Skeletal muscle satellite cell (primary cell): Measurements from ENCODE around the gene CFAP54.

Experiments used
- H3K27me3 ChIP-seq: 2 replicates; pipeline ENCODE4 v1.7.0; 2013; ENCODE audit warnings: low read length; ENCODE audit not compliant: control insufficient read depth, insufficient read depth
- H3K36me3 ChIP-seq: 2 replicates; pipeline ENCODE4 v1.7.0; 2013; ENCODE audit warnings: mild to moderate bottlenecking, control low read depth, low read length; ENCODE audit not compliant: insufficient read depth
- H3K4me1 ChIP-seq: 2 replicates; pipeline ENCODE4 v1.7.0; 2013; ENCODE audit warnings: low read length; ENCODE audit not compliant: control insufficient read depth, insufficient read depth
- H3K4me2 ChIP-seq: 2 replicates; pipeline ENCODE4 v1.7.0; 2013; ENCODE audit warnings: mild to moderate bottlenecking, low read length
- H3K4me3 ChIP-seq: 2 replicates; pipeline ENCODE4 v1.7.0; 2013; ENCODE audit warnings: low read length
- H3K9ac ChIP-seq: 2 replicates; pipeline ENCODE4 v1.7.0; 2013; ENCODE audit warnings: mild to moderate bottlenecking, low read depth, low read length, moderate library complexity
- H3K9me3 ChIP-seq: replicated peaks from 2 replicates; pipeline ENCODE4 v1.7.0; 2013; ENCODE audit warnings: mild to moderate bottlenecking, control low read depth, low read length

The CFAP54 gene

DNA sequence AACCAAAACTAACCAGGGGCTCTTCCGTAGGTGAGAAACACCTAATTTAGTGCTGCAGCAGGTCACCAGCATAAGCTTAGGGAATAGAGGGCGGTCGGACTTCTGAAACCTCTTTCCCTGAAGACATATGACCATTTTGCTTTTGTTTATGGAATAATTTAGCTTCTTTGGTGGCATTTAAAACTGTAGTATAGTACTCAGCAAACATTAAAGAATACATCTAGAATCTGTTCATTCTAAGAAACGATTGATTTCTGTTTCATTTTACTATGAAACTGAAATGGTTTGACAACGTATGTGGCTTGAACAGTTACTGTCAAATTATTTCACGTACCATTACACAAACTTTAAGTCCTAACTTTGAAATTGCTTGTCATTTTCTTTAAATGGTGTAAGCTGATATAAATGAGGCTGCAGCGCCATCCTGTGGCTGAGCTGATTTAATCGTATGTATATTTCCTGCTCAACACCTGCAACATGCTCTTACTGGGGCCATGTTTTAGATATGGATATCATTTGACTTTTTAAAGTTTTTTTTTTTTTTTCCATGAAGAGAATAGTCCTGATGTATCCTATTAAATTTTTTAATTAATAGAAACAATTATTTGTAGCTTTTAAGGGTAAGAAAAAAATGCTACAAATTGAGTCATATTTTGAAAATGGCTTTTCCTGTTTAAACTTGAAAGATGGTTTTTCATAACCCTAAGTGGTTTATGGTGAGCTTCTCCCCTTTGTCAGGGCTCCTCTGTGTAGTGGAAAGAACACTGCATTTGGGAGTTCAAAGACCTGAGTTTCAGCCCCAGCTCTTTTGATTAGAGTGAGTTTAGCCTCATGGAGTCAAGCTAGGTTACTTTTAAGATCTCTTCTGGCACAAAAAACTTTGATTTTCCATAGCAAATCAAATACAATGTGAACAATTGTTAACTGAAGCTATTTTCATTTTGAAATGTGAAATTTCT, 27.4 kb downstream of the CFAP54 start:
- Histone ChIP-seq H3K36me3 (no peaks in the 10 kb centered on the region), H3K9me3 (no peaks in the 10 kb centered on the region), H3K4me2 (peak overlapping the region; percentile 22), H3K4me1 (peaks cover 7% of the 10 kb centered on the region), H3K27me3 (no peaks in the 10 kb centered on the region), H3K9ac (peak overlapping the region; percentile 17), H3K4me3 (no peak overlapping the region)

DNA sequence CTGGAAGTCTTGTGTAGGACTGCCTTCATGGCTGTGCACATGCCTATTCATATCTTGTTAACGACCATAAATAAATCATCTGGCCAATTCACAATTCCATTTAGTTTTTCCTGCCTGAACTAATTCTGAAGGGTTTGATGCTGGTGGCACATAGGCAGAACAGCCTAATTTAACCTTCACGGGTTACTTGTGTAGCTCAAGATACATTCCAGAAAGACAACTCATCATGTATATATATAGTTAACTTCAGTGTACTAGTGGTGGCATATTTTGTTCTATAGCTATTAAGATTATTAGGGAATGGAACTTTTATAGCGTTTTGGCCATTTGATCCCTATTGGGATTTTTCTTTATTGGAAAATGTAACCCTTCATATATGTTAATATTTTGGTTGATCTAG, 31.4 kb downstream of the CFAP54 start:
- Histone ChIP-seq H3K9ac (no peak overlapping the region), H3K4me3 (no peak overlapping the region), H3K4me1 (no peaks in the 10 kb centered on the region), H3K9me3 (no peaks in the 10 kb centered on the region), H3K36me3 (no peaks in the 10 kb centered on the region), H3K27me3 (no peaks in the 10 kb centered on the region), H3K4me2 (no peak overlapping the region)

DNA sequence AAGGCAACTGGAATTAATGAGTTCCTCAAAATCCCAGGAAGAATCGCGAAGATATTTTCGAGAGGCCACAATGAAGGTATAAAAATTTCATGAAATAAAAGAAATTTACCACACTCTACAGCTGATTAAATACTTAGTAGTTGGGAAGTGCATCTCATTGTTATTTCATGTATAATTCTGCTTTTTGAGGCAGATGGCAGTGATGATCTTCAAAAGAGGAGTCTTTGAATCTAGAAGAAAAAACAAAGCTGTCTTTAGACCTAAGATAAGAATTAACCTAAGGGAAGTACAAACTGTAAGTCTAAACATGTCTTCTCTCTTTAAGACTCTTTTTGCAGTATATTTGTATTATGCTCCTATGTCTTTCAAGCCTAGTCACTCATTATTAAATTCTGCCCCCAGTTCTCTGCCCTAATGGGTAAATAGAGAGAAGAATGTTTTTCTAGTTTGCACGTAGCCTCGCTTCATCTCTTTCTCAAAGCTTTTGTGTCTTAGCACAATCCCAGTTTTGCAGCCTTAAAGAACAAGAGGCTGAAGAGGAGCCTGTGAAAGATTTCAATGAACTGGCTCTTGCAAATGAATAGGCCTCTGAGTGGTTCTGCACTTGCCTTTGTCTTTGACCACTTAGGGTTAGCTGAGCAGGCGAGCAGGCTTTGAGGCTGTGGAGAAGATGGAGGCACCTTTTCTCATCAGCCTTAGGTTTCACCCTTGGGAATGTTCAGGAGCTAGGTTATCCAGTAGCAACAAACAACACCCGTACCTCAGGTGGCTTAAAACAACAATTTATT, 32.7 kb downstream of the CFAP54 start:
- H3K4me2 ChIP-seq: no peak overlapping the region
- H3K27me3 ChIP-seq: no peaks in the 10 kb centered on the region
- H3K9ac ChIP-seq: no peak overlapping the region
- no peaks in the 10 kb centered on the region for H3K9me3 ChIP-seq
- no peaks in the 10 kb centered on the region for H3K4me1 ChIP-seq
- H3K4me3 ChIP-seq: no peak overlapping the region
- H3K36me3 ChIP-seq: no peaks in the 10 kb centered on the region

DNA sequence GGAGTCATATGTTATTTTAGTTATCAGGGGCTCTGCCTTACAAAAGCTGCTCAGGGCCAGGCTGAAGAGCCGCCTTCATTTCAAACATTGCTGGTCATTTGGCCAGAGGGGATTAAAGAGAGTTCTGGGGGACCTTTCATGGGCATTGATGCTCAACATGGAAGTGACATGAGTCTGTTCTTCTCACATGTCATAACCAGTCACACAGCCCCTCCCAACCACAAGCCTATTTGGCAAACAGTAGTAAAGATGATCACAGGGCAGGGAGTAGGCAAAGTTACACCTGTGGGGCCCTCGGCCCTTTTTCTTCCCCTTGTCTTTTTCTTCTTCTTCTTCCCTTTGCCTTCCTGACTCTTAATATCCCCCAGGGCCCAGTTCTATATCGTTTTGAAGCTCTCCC, 33.3 kb downstream of the CFAP54 start:
- Histone ChIP-seq H3K4me3 (no peak overlapping the region), H3K36me3 (no peaks in the 10 kb centered on the region), H3K9me3 (no peaks in the 10 kb centered on the region), H3K4me1 (no peaks in the 10 kb centered on the region), H3K9ac (no peak overlapping the region), H3K27me3 (no peaks in the 10 kb centered on the region), H3K4me2 (no peak overlapping the region)

DNA sequence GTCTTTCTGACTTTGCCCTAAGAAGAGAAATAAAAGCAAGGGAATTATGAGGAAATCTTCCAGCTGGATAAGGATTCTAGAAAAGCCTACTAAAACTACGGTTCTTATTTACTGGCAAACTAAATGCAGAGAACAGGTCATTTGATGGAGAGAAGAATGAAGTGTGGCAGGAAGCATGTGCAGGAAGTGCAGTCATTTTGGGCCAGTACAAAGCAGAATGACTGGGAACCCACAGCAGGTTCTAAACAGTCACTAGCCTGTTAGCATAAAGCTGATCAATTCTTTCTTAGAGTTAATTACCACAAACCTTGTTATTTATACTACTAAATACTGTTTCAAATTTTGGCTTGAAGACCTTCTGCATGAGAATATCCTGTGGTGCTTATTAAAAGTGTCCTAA, 36.7 kb downstream of the CFAP54 start:
- Histone ChIP-seq H3K27me3 (no peaks in the 10 kb centered on the region), H3K36me3 (no peaks in the 10 kb centered on the region), H3K9ac (no peak overlapping the region), H3K9me3 (no peaks in the 10 kb centered on the region), H3K4me3 (no peak overlapping the region), H3K4me2 (no peak overlapping the region), H3K4me1 (no peaks in the 10 kb centered on the region)

DNA sequence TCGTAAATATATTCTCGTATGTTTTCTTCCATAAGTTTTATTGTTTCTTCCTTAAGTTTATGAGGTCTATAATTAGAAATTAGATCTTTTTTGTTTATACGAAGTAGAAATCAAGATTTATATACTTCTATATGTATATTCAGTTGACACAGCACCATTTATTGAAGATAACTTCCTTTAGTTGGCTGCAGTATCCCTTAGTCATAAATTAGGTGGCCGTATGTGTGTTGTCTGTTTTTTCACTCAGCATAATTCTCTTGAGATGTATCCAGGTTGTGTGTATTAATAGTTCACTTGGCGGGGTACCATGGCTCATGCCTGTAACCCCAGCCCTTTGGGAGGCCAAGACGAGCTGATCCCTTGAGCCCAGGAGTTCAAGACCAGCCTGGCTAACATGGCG, 40.5 kb downstream of the CFAP54 start:
- H3K4me3 ChIP-seq: no peak overlapping the region
- no peaks in the 10 kb centered on the region for H3K9me3 ChIP-seq
- no peak overlapping the region for H3K4me2 ChIP-seq
- no peaks in the 10 kb centered on the region for H3K36me3 ChIP-seq
- no peak overlapping the region for H3K9ac ChIP-seq
- H3K27me3 ChIP-seq: no peaks in the 10 kb centered on the region
- no peaks in the 10 kb centered on the region for H3K4me1 ChIP-seq

DNA sequence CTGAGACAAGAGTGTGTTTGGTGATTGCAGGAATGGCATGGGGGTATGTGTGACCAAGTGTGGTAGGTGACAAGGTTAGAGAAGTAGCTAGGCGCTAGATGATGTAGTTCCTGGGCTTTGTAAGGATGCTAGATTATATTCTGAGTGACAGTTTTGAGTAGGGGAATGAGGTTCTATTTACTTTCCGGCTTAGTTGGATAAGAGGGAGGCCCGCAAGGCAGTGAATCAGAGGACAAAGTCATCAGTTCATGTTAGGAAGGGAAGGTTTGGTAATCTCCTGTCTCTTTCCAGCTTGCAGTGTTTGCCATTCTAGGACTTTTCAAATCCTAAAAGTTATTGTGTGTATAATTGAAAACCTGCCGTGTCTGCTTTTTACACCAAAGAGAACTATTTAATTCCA, 45.0 kb downstream of the CFAP54 start:
- Histone ChIP-seq H3K27me3 (no peaks in the 10 kb centered on the region), H3K4me1 (no peaks in the 10 kb centered on the region), H3K4me3 (no peak overlapping the region), H3K4me2 (no peak overlapping the region), H3K36me3 (no peaks in the 10 kb centered on the region), H3K9ac (no peak overlapping the region), H3K9me3 (no peaks in the 10 kb centered on the region)

DNA sequence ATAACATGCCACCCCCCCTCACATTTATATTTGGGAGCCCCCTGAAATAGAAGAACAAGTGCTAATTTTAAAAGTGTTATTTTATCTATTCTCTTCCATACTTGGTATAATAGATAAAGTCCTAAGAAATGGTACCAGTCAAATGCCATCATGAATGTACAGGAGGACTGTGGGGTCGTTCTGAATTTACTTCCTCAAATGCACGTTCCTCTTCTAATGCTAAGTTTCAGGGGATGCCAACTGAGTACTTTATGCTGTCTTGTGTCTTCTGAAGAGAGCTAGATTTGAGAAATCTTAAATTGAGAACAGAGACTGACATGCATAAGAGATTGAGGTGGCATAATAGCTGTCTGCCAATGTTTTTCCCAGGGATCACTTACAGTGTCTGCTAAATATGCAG, 59.0 kb downstream of the CFAP54 start:
- Histone ChIP-seq H3K4me2 (no peak overlapping the region), H3K9ac (no peak overlapping the region), H3K27me3 (no peaks in the 10 kb centered on the region), H3K36me3 (no peaks in the 10 kb centered on the region), H3K4me1 (no peaks in the 10 kb centered on the region), H3K9me3 (no peaks in the 10 kb centered on the region), H3K4me3 (no peak overlapping the region)

DNA sequence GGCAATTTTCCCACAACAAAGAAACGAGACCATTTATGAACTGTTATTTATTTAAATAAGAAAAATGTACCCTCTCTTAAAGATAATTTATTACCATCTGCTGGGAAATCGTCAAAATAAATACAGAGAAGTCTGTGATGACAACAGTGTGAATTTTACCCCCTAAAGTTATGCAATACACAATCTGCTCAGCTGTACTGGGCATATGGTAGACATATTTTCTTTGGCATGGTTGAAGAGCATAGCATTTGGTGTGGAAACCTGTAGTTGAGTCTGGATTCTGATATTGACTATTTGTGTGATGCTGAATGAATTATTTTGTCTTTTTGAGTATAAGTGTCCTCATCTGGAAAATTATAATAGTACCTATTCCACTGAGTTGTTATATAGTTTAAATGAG, 60.0 kb downstream of the CFAP54 start:
- no peaks in the 10 kb centered on the region for H3K9me3 ChIP-seq
- no peak overlapping the region for H3K4me3 ChIP-seq
- H3K4me1 ChIP-seq: no peaks in the 10 kb centered on the region
- no peaks in the 10 kb centered on the region for H3K27me3 ChIP-seq
- no peak overlapping the region for H3K4me2 ChIP-seq
- no peaks in the 10 kb centered on the region for H3K36me3 ChIP-seq
- H3K9ac ChIP-seq: no peak overlapping the region

DNA sequence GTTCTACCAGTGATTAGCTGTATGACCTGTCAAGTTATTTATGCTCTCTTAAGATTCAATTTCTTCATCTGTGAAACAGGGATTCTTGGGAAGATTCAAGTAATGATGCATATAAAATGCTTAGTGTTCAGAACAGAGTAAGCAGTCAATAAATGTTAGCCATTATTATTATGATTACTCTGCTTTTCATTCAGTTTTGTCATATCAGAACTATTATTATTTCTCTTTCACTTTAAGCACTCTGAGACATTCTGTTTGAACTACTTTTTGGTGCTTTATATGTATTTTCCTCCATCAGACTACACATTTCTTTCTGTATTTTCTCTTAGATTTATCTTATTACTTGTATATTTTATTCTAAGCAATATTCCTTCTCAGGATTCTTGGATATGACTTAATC, 81.2 kb downstream of the CFAP54 start:
- Histone ChIP-seq H3K9ac (no peak overlapping the region), H3K9me3 (no peaks in the 10 kb centered on the region), H3K36me3 (no peaks in the 10 kb centered on the region), H3K4me2 (no peak overlapping the region), H3K27me3 (peaks cover 10% of the 10 kb centered on the region), H3K4me1 (no peaks in the 10 kb centered on the region), H3K4me3 (no peak overlapping the region)

DNA sequence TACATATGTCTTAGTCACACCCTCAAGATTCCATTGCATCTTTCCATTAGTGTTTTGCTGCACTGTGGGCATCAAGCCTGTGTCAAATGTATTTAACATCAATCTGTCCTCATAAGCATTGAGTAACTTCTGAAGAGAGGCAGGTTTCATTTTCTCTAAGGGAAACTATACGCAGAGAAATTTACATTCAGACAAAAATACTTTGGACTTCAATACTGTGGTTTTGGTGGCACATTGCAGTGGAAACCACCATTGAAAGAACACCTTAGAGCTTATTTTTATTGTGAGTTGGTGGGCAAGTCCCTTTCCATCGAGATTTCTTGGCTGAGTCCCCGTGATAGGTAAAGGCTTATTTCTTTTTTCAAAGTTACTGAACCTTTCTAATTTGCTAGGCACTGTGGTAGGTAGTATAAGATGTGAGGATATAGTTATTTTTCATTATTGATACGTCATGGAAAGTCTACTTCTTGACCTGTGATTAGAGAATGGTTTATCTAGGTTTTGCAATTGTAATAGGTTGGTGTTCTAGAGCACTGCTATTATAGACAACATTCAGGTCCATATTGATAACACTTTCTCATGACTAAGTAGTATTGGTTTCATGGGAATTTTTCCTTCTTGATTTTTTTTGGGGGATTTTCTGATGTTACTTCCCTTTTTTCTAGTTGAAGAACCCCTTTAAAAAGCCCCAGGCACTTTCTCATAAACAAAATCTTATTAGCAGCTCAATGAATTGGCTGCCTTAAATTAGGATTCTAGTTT, 81.9 kb downstream of the CFAP54 start:
- H3K4me2 ChIP-seq: no peak overlapping the region
- no peaks in the 10 kb centered on the region for H3K4me1 ChIP-seq
- no peaks in the 10 kb centered on the region for H3K9me3 ChIP-seq
- H3K36me3 ChIP-seq: no peaks in the 10 kb centered on the region
- peaks cover 10% of the 10 kb centered on the region for H3K27me3 ChIP-seq
- no peak overlapping the region for H3K9ac ChIP-seq
- H3K4me3 ChIP-seq: no peak overlapping the region
